ENCODE results near the gene PTTG2.

DNA sequence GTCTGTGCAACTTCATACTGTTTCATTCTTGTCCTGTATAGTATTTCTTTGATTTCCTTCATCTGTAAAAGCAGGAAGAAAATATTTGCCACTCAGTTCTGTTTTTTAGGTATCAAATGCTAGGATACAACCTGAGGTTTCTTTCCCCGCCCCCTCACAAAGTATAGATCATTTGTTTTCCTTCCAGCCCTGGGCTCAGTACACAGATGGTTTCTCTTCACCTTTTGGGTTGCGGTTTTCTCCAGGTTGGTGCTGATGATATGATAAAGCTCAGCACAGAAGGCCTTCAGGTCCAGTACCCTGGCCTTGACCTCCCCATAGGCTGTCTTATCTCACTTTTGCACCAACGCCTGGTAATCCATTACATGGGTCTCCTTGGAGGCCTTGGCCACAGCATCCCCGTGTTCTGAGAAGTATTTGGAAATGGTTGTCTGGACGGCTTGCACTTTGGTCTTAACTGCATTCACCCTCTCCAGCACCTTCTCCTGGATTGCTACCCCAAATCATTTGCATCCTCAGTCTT is 35.2 kb downstream of the PTTG2 start:
- TF ChIP-seq, protein P1, sequence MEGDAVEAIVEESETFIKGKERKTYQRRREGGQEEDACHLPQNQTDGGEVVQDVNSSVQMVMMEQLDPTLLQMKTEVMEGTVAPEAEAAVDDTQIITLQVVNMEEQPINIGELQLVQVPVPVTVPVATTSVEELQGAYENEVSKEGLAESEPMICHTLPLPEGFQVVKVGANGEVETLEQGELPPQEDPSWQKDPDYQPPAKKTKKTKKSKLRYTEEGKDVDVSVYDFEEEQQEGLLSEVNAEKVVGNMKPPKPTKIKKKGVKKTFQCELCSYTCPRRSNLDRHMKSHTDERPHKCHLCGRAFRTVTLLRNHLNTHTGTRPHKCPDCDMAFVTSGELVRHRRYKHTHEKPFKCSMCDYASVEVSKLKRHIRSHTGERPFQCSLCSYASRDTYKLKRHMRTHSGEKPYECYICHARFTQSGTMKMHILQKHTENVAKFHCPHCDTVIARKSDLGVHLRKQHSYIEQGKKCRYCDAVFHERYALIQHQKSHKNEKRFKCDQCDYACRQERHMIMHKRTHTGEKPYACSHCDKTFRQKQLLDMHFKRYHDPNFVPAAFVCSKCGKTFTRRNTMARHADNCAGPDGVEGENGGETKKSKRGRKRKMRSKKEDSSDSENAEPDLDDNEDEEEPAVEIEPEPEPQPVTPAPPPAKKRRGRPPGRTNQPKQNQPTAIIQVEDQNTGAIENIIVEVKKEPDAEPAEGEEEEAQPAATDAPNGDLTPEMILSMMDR (IDR thresholded peaks at IDR 0.05) = no peak
- no peak for TF ChIP-seq POLR2A (IDR thresholded peaks at IDR 0.05)

All from tibial nerve (tissue), 3 donors.